GM19328 (cell line): ENCODE results near the gene TOX2.

Source experiments
- ATAC-seq: cut with Tn5 transposase; IDR thresholded peaks from one replicate; pipeline ENCODE4 v1.9.1; 2021; ENCODE audit warnings: mild to moderate bottlenecking, moderate library complexity; ENCODE audit not compliant: unreplicated experiment

The TOX2 gene

DNA sequence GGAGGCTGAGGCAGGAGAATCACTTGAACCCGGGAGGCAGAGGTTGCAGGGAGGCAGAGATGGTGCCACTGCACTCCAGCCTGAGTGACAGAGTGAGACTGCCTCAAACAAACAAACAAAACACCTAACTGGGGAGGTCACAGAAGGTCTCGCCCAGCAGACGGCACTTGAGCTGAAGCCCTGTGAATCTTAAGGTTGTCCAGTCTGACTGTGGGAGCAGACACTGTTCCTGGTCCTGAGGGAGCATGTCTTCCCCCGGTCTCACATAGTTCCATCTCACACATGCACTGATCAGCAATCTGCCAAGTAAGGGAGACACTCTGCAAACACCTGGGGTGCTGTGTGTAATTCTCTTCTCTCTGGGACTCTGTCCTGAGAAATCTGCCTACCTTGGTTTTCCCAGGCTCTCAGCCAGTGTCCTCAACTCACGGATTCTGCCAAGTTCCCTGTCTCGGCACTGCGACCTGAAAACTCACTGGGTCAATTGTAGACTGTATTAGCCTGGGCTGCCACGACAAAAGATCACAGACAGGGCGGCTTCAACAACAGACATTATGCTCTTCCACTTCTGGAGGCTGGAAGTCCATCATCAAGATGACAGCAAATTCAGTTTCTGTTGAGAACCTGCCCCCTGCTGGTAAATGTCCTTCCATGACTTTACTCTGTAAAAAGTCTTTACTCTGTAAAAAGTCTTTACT, 178.0 kb downstream of the TOX2 start:
- no peak for ATAC-seq

DNA sequence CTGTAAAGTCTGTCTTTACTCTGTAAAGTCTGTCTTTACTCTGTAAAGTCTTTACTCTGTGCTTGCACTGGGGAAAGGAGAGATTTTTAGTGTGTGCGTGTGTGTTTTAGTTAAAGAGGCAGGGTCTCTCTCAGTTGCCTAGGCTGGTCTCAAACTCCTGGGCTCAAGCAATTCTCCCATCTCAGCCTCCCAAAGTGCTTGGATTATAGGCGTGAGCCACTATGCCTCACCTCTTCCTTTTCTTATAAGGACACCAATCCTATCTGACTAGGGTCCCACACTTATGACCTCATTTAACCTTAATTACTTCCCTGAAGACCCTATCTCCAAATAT, 178.6 kb downstream of the TOX2 start:
- ATAC-seq = no peak

- ATAC-seq = no peak
Measured at GRCh38 chr20:44095831-44096230, 181.2 kb downstream of the TOX2 start.

GRCh38 chr20:44097521-44098255, 183.0 kb downstream of the TOX2 start:
- ATAC-seq = no peak

GRCh38 chr20:44098256-44098630, 183.6 kb downstream of the TOX2 start:
- ATAC-seq = no peak

DNA sequence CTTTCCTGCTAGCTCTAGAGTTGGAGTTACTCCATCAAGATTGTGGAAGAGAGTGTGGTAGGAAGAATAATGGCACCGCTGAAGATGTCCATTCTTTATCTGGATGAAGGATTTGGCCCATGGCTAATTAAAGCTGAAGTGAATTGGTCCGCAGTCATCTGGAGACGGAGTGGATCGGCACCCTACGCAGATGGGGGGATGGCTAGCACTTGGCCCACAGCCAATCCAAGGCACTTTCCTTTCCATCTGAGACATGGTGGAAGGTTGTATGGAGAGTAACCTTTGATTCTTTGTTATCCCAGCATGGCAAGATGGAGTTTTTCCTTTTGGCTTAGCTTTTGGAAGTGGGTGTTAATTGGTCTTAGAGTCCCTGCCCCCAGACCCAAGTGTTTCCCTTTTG, 184.0 kb downstream of the TOX2 start:
- no peak for ATAC-seq

DNA sequence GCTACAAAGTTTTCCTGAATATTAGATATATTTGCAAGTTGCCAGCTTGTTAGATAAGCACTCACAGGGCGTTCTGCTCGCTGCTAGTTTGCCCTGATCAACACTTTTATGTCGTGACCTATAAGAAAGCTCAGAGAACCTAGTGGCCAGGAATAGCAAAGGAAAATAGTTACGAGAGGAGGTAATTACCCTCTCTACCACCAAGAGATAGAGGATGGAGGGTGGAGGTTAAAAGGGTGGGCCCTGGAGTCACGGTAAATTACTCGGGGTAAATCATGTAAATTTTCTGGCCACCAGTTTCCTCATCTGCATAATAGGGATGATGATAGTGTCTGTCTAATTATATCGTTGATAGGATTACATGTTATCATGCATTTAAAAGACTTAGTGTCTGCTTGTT, 185.2 kb downstream of the TOX2 start:
- no peak for ATAC-seq

- no peak for ATAC-seq
Measured at GRCh38 chr20:44102582-44102981, 187.9 kb downstream of the TOX2 start.

- ATAC-seq = no peak
Measured at GRCh38 chr20:44104798-44105517, 190.3 kb downstream of the TOX2 start.

DNA sequence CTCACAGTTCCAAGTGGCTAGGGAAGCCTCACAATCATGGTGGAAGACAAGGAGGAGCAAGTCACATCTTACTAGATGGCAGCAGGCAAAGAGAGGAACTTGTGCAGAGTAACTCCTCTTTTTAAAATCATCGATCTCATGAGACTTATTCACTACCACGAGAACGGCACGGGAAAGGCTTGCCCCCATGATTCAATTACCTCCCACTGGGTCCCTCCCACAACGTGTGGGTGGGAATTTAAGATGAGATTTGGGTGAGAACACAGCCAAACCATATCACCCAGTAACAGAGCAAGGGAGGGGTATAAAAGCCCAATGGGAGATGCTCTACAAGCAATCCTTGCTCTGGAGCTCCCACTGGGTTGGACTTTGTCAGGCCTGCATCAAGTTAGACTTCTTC, 192.0 kb downstream of the TOX2 start:
- ATAC-seq = no peak

DNA sequence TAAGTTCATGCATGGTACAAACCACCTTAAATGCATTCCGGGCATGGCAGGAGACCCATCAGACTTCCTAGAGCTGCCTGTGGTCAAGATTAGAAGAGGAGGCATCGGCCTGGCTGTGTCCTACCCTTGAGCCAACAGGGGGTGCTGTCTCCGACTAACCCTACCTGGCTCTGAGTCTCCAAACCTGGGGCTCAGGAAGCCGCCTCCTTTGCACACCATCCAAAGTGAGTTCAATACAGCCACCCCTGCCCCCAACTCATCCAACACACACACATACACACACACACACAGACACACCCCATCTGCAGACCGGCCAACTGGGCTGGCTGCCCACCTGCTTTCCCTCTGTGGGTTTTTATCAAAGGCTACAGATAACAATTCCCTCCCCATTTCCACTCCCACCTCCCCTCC, 195.3 kb downstream of the TOX2 start:
- ATAC-seq = no peak

- no peak for ATAC-seq
Measured at GRCh38 chr20:44110816-44111568, 196.3 kb downstream of the TOX2 start.

- no peak for ATAC-seq
Measured at GRCh38 chr20:44111712-44112335, 197.2 kb downstream of the TOX2 start.

- no peak for ATAC-seq
Measured at GRCh38 chr20:44112456-44112855, 197.8 kb downstream of the TOX2 start.

GRCh38 chr20:44112889-44113617, 198.4 kb downstream of the TOX2 start:
- ATAC-seq = no peak

GRCh38 chr20:44113618-44114376, 199.1 kb downstream of the TOX2 start:
- no peak for ATAC-seq

GRCh38 chr20:44115181-44115580, 200.5 kb downstream of the TOX2 start:
- ATAC-seq = no peak

DNA sequence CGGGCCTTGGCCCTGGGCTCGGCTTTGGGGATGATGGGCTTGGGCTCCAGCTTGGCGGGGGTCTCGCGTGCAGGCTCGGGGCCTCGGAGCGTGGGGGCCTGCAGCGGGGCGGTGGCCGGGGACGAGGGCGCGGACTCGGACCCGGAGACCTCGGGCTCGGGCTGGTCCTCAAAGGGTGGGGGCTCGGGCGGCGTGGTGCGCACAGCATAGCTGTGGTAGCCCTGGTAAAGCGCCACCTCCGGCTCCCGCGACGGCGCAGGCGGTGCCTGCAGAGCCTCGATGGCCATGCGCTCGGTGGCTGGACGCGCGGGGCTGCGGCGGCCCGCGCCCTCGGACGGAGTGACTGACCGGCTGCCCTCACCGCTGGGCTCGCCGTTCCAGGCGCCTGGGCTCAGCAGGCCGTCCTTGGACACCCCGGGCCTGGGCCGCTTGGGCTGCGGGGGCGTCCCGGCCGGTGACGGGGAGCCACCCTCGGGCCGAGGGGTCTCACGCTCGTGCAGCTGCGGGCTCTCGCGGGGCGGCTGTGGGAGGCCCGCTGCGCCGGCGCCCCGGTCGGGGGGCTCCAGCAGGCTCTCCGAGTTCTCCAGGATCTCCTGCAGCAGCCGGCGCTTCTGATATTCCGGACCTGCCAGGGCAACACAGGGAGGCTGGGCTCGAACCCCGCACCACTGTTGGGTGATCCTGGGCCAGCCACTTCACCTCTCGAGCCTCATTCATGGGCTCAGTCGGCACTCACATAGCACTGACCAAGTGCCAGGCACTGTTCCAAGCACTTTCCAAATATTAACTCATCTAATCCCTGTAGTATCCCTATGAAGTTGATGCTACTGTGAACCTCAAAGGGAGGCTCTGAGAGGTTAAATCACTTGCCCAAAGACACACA, 201.4 kb downstream of the TOX2 start:
- no peak for ATAC-seq
